HL-60 (cell line): ENCODE data around the gene TXNL4B.

Source experiments
- DNase-seq, 2 experiments: peaks; one replicate each; pipeline ENCODE4 v3.0.0-alpha.2; 2010 to 2020; ENCODE audit warnings: low read depth in 1 of 2, low spot score in 1 of 2
- H3K27ac ChIP-seq: fragments of 250-450 bp; sonication (Bioruptor Pico); replicated peaks from 2 replicates; pipeline ENCODE4 v1.5.1; 2020; ENCODE audit warnings: mild to moderate bottlenecking, moderate library complexity
- H3K27me3 ChIP-seq: fragments of 250-450 bp; sonication (Bioruptor Pico); 2 replicates; pipeline ENCODE4 v1.5.1; 2021; ENCODE audit warnings: mild to moderate bottlenecking, moderate library complexity; ENCODE audit not compliant: insufficient read depth, poor library complexity, severe bottlenecking
- H3K4me3 ChIP-seq: replicated peaks from 2 replicates; pipeline ENCODE4 v1.5.1; 2011; ENCODE audit warnings: mild to moderate bottlenecking, control low read depth, low read length; ENCODE audit not compliant: insufficient read depth
- CTCF ChIP-seq: IDR thresholded peaks from one replicate; pipeline ENCODE4 v1.5.1; 2011; ENCODE audit warnings: low read length, control low read depth, inconsistent platforms; ENCODE audit not compliant: insufficient read depth
- GABPA ChIP-seq: IDR thresholded peaks from 2 replicates; pipeline ENCODE4 v1.6.1; 2012; ENCODE audit warnings: low read depth
- POLR2AphosphoS5 ChIP-seq: IDR thresholded peaks from 2 replicates; pipeline ENCODE4 v1.6.1; 2012; ENCODE audit warnings: low read depth
- SPI1 ChIP-seq: IDR thresholded peaks from 2 replicates; pipeline ENCODE4 v1.6.1; 2012; ENCODE audit warnings: low read depth, mild to moderate bottlenecking, borderline replicate concordance
- TF ChIP-seq, protein P1 (sequence below): IDR thresholded peaks from 2 replicates; pipeline ENCODE4 v1.6.1; 2012; ENCODE audit warnings: low read depth; ENCODE audit not compliant: insufficient replicate concordance

The TXNL4B gene

DNA sequence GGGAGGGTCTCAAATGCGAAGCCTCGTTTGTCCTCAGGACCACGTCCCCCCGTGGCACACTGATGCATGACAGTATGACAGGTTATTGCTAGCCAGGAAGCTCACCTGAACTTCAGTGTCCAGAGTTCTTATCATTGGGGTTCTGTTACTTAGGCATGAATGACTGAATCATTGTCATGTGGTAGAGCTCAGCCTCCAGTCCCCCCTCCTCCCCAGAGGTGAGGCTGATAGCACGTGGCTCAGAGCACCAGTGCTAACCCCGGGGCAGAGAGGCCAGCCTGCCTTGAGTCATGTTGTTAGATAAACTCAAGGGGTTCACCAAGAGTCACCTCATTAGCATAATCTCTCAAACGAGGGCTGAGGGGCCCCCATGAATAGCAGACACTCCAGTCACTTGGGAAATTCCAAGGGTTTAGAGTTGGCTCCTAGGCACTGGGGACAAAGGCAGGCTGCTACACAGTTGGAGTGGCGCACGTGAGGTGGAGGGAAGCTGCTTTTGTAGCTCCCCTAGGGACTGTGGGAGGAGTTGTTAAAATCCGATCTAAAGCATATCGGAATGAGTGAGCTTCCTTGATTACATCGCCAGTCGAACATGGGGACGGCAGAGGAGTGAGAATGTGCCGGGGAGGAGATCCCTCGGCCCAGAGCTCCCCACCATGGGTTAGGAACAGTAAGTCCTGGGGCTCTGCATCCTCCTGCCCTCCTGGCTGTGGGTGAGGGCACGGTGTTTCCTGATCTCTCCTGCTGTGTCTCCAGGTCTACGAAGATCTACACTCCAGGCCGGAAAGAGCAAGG lies 18.4 kb upstream of the TXNL4B start:
- no peak for DNase-seq
- no peak overlapping the region for H3K4me3 ChIP-seq
- H3K27me3 ChIP-seq = no peaks in the 10 kb centered on the region
- H3K27ac ChIP-seq = no peak overlapping the region
- TF ChIP-seq, protein P1, sequence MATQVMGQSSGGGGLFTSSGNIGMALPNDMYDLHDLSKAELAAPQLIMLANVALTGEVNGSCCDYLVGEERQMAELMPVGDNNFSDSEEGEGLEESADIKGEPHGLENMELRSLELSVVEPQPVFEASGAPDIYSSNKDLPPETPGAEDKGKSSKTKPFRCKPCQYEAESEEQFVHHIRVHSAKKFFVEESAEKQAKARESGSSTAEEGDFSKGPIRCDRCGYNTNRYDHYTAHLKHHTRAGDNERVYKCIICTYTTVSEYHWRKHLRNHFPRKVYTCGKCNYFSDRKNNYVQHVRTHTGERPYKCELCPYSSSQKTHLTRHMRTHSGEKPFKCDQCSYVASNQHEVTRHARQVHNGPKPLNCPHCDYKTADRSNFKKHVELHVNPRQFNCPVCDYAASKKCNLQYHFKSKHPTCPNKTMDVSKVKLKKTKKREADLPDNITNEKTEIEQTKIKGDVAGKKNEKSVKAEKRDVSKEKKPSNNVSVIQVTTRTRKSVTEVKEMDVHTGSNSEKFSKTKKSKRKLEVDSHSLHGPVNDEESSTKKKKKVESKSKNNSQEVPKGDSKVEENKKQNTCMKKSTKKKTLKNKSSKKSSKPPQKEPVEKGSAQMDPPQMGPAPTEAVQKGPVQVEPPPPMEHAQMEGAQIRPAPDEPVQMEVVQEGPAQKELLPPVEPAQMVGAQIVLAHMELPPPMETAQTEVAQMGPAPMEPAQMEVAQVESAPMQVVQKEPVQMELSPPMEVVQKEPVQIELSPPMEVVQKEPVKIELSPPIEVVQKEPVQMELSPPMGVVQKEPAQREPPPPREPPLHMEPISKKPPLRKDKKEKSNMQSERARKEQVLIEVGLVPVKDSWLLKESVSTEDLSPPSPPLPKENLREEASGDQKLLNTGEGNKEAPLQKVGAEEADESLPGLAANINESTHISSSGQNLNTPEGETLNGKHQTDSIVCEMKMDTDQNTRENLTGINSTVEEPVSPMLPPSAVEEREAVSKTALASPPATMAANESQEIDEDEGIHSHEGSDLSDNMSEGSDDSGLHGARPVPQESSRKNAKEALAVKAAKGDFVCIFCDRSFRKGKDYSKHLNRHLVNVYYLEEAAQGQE = no peak
- no peak for TF ChIP-seq SPI1
- TF ChIP-seq CTCF = no peak
- TF ChIP-seq GABPA = no peak
- no peak for TF ChIP-seq POLR2AphosphoS5

DNA sequence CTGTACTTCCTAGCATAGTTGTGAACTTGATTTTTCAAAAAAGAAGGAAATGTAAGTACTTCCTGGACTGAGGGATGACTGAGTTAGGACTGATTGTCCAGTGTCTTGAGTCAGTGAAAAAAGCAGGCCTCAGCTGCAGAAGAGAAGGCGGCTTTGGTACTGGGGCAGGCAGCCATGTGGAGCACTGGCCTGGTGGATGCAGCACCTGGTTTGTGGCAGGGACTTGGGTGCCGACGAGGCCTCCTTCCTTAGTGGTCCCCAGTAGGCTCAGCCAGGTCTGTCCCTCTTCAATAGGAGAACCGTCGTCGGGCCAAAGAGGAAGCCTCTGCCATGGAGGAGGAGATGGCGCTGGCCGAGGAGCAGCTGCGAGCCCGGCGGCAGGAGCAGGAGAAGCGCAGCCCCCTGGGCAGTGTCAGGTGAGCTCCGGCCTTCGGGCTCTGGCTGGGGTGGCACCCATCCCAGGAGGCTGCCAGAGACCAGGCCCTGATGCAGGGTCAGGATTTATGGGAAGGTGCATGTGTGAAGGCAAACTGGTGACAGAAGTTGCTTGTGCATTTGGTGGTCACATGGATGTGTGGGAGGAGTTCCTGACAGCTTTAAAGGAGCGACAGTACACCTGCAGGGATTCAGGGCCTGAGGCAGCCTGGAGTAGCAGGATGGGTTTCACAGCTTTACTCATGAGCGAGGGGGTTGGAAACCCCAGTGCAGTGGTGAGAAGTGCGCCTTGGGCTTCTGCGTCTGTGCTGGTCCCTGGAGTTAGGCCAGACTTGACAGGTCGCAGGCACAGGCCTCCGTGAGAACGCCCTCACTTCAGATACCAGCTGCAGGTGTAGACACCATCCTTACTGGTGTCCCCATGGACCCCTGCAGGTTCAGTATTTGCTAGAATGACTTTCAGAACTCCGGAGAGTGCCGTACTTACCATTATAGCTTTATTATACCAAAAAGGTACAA lies 17.5 kb upstream of the TXNL4B start:
- TF ChIP-seq POLR2AphosphoS5 (no peak), SPI1 (no peak), CTCF (no peak), GABPA (no peak)
- TF ChIP-seq, protein P1 = no peak
- H3K27me3 ChIP-seq = no peaks in the 10 kb centered on the region
- no peak overlapping the region for H3K4me3 ChIP-seq
- H3K27ac ChIP-seq = no peak overlapping the region
- DNase-seq = no peak

GRCh38 chr16:72109966-72110530 lies 16.6 kb upstream of the TXNL4B start:
- H3K27me3 ChIP-seq = no peaks in the 10 kb centered on the region
- no peak for DNase-seq
- TF ChIP-seq, protein P1 = no peak
- TF ChIP-seq GABPA (no peak), CTCF (no peak), POLR2AphosphoS5 (no peak), SPI1 (no peak)
- H3K27ac ChIP-seq = no peak overlapping the region
- no peak overlapping the region for H3K4me3 ChIP-seq
